Upper lobe of left lung (tissue), 6 donors: ENCODE results near the gene PGLYRP1. TPM values are rescaled to one million over a fixed set of nuclear protein-coding genes. Genes with fewer than 3 reads are reported as not detected.

Experiments
- ATAC-seq, 2 donors: fragments of 200-7000 bp; cut with Tn5 transposase; one replicate each; pipeline ENCODE4 v1.9.1; 2022; ENCODE audit warnings: mild to moderate bottlenecking in 2 of 2, moderate library complexity in 2 of 2; ENCODE audit not compliant: low FRiP score in 2 of 2
- DNase-seq, 2 donors: peaks; one replicate each; pipeline ENCODE4 v3.0.0-alpha.2; 2019 to 2020
- H3K27ac ChIP-seq, 4 donors: fragments of 200-600 bp; sonication (generic); one replicate each; pipeline ENCODE4 v1.5.1; 2016 to 2019
- H3K27me3 ChIP-seq, 4 donors: fragments of 200-600 bp; sonication (generic); one replicate each; pipeline ENCODE4 v1.5.1; 2017 to 2019
- H3K36me3 ChIP-seq, 4 donors: fragments of 200-600 bp; sonication (generic); one replicate each; pipeline ENCODE4 v1.5.1; 2016 to 2019
- H3K4me1 ChIP-seq, 4 donors: fragments of 200-600 bp; sonication (generic); one replicate each; pipeline ENCODE4 v1.5.1; 2018 to 2019
- H3K4me3 ChIP-seq, 4 donors: fragments of 200-600 bp; sonication (generic); one replicate each; pipeline ENCODE4 v1.5.1; 2017 to 2019; ENCODE audit warnings: mild to moderate bottlenecking in 2 of 4, moderate library complexity in 1 of 4
- H3K9me3 ChIP-seq, 4 donors: fragments of 200-600 bp; sonication (generic); one replicate each; pipeline ENCODE4 v1.5.1; 2018 to 2019
- CTCF ChIP-seq, 6 experiments: fragments of 450-650 bp in 4 of 6; fragments of 200-600 bp in 2 of 6; sonication (generic) in 2 of 6; IDR thresholded peaks; one replicate each; pipeline ENCODE4 v1.5.1; 2016 to 2019; ENCODE audit warnings: antibody characterized with exemption in 6 of 6
- EP300 ChIP-seq, 4 donors: sonication (generic); formaldehyde crosslinking; IDR thresholded peaks; one replicate each; pipeline ENCODE4 v1.5.1; 2017; ENCODE audit warnings: antibody characterized with exemption in 4 of 4, control low read depth in 2 of 4
- POLR2A ChIP-seq, 4 donors: fragments of 450-650 bp; IDR thresholded peaks; one replicate each; pipeline ENCODE4 v1.5.1; 2016 to 2017; ENCODE audit warnings: antibody characterized with exemption in 4 of 4, mild to moderate bottlenecking in 2 of 4
- POLR2AphosphoS5 ChIP-seq, 2 donors: sonication (generic); formaldehyde crosslinking; IDR thresholded peaks; one replicate each; pipeline ENCODE4 v1.5.1; 2017; ENCODE audit warnings: antibody characterized with exemption in 2 of 2
- WGBS, 2 donors: methylation state at CpG; one replicate each; pipeline ENCODE4 v1.1.5; 2017 to 2018; 5-methylcytosine and 5-hydroxymethylcytosine counted together
- total RNA-seq, 6 donors: library from RNA; depleted of rRNA in 4 of 6; stranded (reverse); fragments of >200 nt in 4 of 6; gene quantifications; one replicate each; pipeline versions ENCODE4 v1.1.0 to v1.2.1, GENCODE V29; 2016 to 2021
- donor health status: DM: no; HTN: no; CAD: no; lungs with moderate emphysema.
- donor health status: DM: no; HTN: yes; CAD: no; lungs with severe emphysema.

The PGLYRP1 gene
- total RNA-seq, 6 donors from 2014 or later: 2.1 to 4.3 (median 3.3) TPM; not detected in 2

DNA sequence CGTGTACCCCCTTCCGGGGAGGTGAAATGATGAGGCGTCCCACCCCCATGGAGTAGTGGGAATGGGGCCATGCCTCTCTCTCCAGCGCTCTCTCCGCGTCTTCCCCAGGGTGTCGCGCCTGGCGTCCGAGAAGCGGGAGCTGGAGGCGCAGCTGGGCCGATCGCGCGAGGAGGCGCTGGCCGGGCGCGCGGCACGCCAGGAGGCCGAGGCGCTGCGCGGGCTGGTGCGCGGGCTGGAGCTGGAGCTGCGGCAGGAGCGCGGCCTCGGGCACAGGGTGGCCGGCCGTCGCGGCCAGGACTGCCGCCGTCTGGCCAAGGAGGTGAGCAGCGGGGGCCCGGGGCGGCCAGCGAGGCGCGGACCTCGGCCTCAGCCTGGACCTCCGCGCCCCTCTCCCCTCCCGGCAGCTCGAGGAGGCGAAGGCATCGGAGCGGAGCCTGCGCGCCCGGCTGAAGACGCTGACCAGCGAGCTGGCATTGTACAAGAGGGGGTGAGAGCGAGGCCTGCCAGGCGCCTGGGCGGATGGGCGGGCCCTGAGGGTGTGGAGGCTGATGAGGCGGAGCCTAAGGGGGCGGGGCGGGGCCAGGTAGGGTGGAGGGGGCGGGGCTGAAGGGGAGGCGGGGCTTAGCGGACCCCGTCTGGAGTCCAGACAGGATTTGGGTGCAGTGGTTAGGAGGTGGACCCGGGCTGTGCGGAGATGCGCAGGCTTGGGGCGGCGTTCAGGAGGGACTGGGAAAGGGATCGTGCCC lies 7.7 kb downstream of the PGLYRP1 start:
- no peaks in the 10 kb centered on the region for H3K9me3 ChIP-seq
- ATAC-seq (peak; percentile 64 to 84), DNase-seq (peak; percentile 92 to 93)
- peaks cover 0 to 5% (median 2%) of the 10 kb centered on the region in 4 donors for H3K27me3 ChIP-seq
- no peaks in the 10 kb centered on the region for H3K36me3 ChIP-seq
- WGBS, 2 donors: 7 to 25% methylated on average over 9 to 28 of the region's 74 CpGs
- TF ChIP-seq EP300 (IDR thresholded peaks at IDR 0.05): no peak
- no peak for TF ChIP-seq CTCF (IDR thresholded peaks at IDR 0.05)
- peak in 1 of 2 donors; percentile 35 for TF ChIP-seq POLR2AphosphoS5 (IDR thresholded peaks at IDR 0.05)
- H3K4me1 ChIP-seq: peaks cover 18 to 27% (median 22%) of the 10 kb centered on the region in 4 donors
- peak overlapping the region in 1 of 4 donors; percentile 84 for H3K27ac ChIP-seq
- H3K4me3 ChIP-seq: peak overlapping the region in 3 of 4 donors; percentile 63 to 67 (median 65)

DNA sequence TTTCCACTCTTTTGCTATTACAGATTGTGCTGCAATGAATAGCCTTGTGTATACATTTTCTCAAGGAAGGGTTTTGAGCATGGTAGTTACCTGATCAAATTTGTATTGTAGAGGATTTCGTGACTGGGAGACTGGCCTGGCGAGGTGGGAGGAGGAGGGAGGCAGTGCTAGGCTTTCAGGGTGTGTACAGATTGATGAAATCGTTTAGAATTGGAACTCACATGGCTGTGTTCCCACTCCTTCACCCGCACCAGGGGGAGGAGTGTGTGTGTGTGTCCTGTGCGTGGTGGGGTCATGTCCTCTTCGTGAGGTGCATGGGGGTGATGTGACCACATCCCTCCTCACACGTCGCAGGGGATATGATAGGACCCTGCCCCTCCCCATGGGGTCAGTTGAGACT lies 8.3 kb downstream of the PGLYRP1 start:
- 39 to 66% methylated on average over 6 to 8 of the region's 8 CpGs for WGBS, 2 donors
- Histone ChIP-seq H3K27me3 (peaks cover 0 to 5% (median 2%) of the 10 kb centered on the region in 4 donors), H3K4me3 (peak overlapping the region in 3 of 4 donors; percentile 63 to 67 (median 65)), H3K36me3 (no peaks in the 10 kb centered on the region), H3K9me3 (no peaks in the 10 kb centered on the region), H3K27ac (peak overlapping the region in 1 of 4 donors; percentile 31), H3K4me1 (peaks cover 18 to 27% (median 22%) of the 10 kb centered on the region in 4 donors)
- TF ChIP-seq CTCF (IDR thresholded peaks at IDR 0.05): no peak
- TF ChIP-seq POLR2A (IDR thresholded peaks at IDR 0.05): no peak
- TF ChIP-seq POLR2AphosphoS5 (IDR thresholded peaks at IDR 0.05): no peak
- TF ChIP-seq EP300 (IDR thresholded peaks at IDR 0.05): no peak
- ATAC-seq (no peak), DNase-seq (no peak)

- H3K36me3 ChIP-seq: peaks cover 0 to 24% (median 4%) of the 10 kb centered on the region in 4 donors
- H3K4me3 ChIP-seq: no peak overlapping the region
- no peak overlapping the region for H3K27ac ChIP-seq
- no peaks in the 10 kb centered on the region for H3K9me3 ChIP-seq
- 59 to 65% methylated on average over 21 to 28 of the region's 28 CpGs for WGBS, 2 donors
- H3K27me3 ChIP-seq: peaks cover 0 to 2% (median under 1%) of the 10 kb centered on the region in 4 donors
- TF ChIP-seq CTCF (IDR thresholded peaks at IDR 0.05) (peak; percentile 68 to 94 (median 80)), EP300 (IDR thresholded peaks at IDR 0.05) (no peak)
- DNase-seq: peak in 1 of 2 donors; percentile 72
- peak; percentile 83 to 90 for ATAC-seq
- peaks cover 4 to 7% (median 5%) of the 10 kb centered on the region in 4 donors for H3K4me1 ChIP-seq
Observed at GRCh38 chr19:46009530-46010510, 13.0 kb downstream of the PGLYRP1 start.

- 95 to 97% methylated on average over 6 to 13 of the region's 13 CpGs for WGBS, 2 donors
- peak in 1 of 2 donors; percentile 49 for ATAC-seq
Observed at GRCh38 chr19:46006411-46006810, 16.4 kb downstream of the PGLYRP1 start.

More at GRCh38 chr19:46006411-46006810, 16.4 kb downstream of the PGLYRP1 start:
- Histone ChIP-seq H3K36me3 (peaks cover 0 to 29% (median 4%) of the 10 kb centered on the region in 4 donors), H3K4me1 (no peaks in the 10 kb centered on the region), H3K4me3 (no peak overlapping the region), H3K9me3 (no peaks in the 10 kb centered on the region), H3K27me3 (no peaks in the 10 kb centered on the region), H3K27ac (no peak overlapping the region)
- TF ChIP-seq EP300 (IDR thresholded peaks at IDR 0.05) (no peak), CTCF (IDR thresholded peaks at IDR 0.05) (no peak), POLR2A (IDR thresholded peaks at IDR 0.05) (no peak), POLR2AphosphoS5 (IDR thresholded peaks at IDR 0.05) (no peak)
- DNase-seq: no peak
